Measurements from ENCODE around the gene DUSP14. TPM values are rescaled to one million over a fixed set of nuclear protein-coding genes. Genes with fewer than 3 reads are reported as not detected.

The DUSP14 gene
- total and polyA plus RNA-seq, 2 of the 13 experiments (the other 11 are each of a cell fraction or from before 2014, with no cell fraction given) = 33.5 to 39.8 TPM

- no peak for TF ChIP-seq ZZZ3 (CRISPR knock-in tag; IDR thresholded peaks at IDR 0.05; ENCODE audit: borderline replicate concordance)
- no peak for TF ChIP-seq EHMT2 (IDR thresholded peaks at IDR 0.05; ENCODE audit: borderline replicate concordance, low read depth, low read length)
- TF ChIP-seq ZNF441 (CRISPR knock-in tag; IDR thresholded peaks at IDR 0.05; ENCODE audit: borderline replicate concordance) = no peak
- TF ChIP-seq ZNF136 (CRISPR knock-in tag; IDR thresholded peaks at IDR 0.05; ENCODE audit: low read depth) = 0 out of 2 replicates have a peak, but pooled peaks have one; percentile 10
- TF ChIP-seq GABPA (IDR thresholded peaks at IDR 0.05; ENCODE audit: low read depth, low read length) = no peak
- no peak for TF ChIP-seq GABPA (CRISPR knock-in tag; IDR thresholded peaks at IDR 0.05; ENCODE audit: low read depth)
- peak; percentile 66; the same call in 1 of the 2 replicates for TF ChIP-seq CREM (IDR thresholded peaks at IDR 0.05)
- no peak for TF ChIP-seq CREM (CRISPR knock-in tag; IDR thresholded peaks at IDR 0.05)
- TF ChIP-seq KAT2B (IDR thresholded peaks at IDR 0.05; ENCODE audit: borderline replicate concordance, low read depth, low read length) = no peak
- no peak for TF ChIP-seq ZNF790 (CRISPR knock-in tag; IDR thresholded peaks at IDR 0.05; ENCODE audit: borderline replicate concordance)
- no peak for TF ChIP-seq ZSCAN29 (CRISPR knock-in tag; conservative IDR thresholded peaks at IDR 0.05)
- no peak for TF ChIP-seq DRAP1 (CRISPR knock-in tag; IDR thresholded peaks at IDR 0.05)
- TF ChIP-seq MYPOP (CRISPR knock-in tag; IDR thresholded peaks at IDR 0.05) = peak; percentile 56; the same call in 1 of the 2 replicates
- no peak for TF ChIP-seq ZBTB1 (CRISPR knock-in tag; IDR thresholded peaks at IDR 0.05; ENCODE audit: borderline replicate concordance)
- TF ChIP-seq ZNF558 (CRISPR knock-in tag; IDR thresholded peaks at IDR 0.05; ENCODE audit: borderline replicate concordance) = no peak
- peak; percentile 70; the same call in 1 of the 2 replicates for TF ChIP-seq ZNF280D (CRISPR knock-in tag; IDR thresholded peaks at IDR 0.05)
- TF ChIP-seq NFIC (IDR thresholded peaks at IDR 0.05; ENCODE audit: low read length) = peak; percentile 63; the same call in 1 of the 2 replicates
- TF ChIP-seq ZNF740 (CRISPR knock-in tag; IDR thresholded peaks at IDR 0.05) = no peak
- no peak for TF ChIP-seq ZNF737 (CRISPR knock-in tag; IDR thresholded peaks at IDR 0.05; ENCODE audit: borderline replicate concordance)
- no peak for TF ChIP-seq ZBTB7A (CRISPR knock-in tag; IDR thresholded peaks at IDR 0.05)
- TF ChIP-seq RELA (CRISPR knock-in tag; IDR thresholded peaks at IDR 0.05) = no peak
- TF ChIP-seq ZNF446 (CRISPR knock-in tag; IDR thresholded peaks at IDR 0.05) = no peak
- TF ChIP-seq MATR3 (CRISPR knock-in tag; IDR thresholded peaks at IDR 0.05) = no peak
- TF ChIP-seq SCMH1 (CRISPR knock-in tag; IDR thresholded peaks at IDR 0.05; ENCODE audit: borderline replicate concordance) = no peak
- TF ChIP-seq KDM2A (CRISPR knock-in tag; IDR thresholded peaks at IDR 0.05; ENCODE audit: borderline replicate concordance, low read depth) = no peak
- TF ChIP-seq NCOR1 (IDR thresholded peaks at IDR 0.05; ENCODE audit: borderline replicate concordance, low read length) = peak; percentile 95
Measured at GRCh38 chr17:37502009-37502936, 12.6 kb downstream of the DUSP14 start (continued).

Measured in HepG2 (cell line).